Activated T-cell treated with anti-CD3 and anti-CD28 coated beads, Interleukin-2, amount 50 U/mL, for 24 hours (primary cell): ENCODE measurements around the gene NDUFS8.
A peak's percentile ranks its signal among the peaks of the same experiment; 100 is the strongest.

Source experiments
- DNase-seq: peaks from one replicate; pipeline ENCODE4 v3.0.0-alpha.2; 2020
- H3K27ac Mint-ChIP-seq: 2 replicates; pipeline ENCODE4 v1.8.0; 2020; ENCODE audit warnings: mild to moderate bottlenecking, mixed read lengths
- H3K27me3 Mint-ChIP-seq: 2 replicates; pipeline ENCODE4 v1.8.0; 2020; ENCODE audit warnings: mixed read lengths
- H3K36me3 Mint-ChIP-seq: 2 replicates; pipeline ENCODE4 v1.8.0; 2020; ENCODE audit warnings: low read depth, mixed read lengths
- H3K4me1 Mint-ChIP-seq: 2 replicates; pipeline ENCODE4 v1.8.0; 2020; ENCODE audit warnings: low read depth, mixed read lengths
- H3K4me3 Mint-ChIP-seq: 2 replicates; pipeline ENCODE4 v1.8.0; 2020; ENCODE audit warnings: mild to moderate bottlenecking, moderate library complexity, mixed read lengths
- H3K9me3 Mint-ChIP-seq: 2 replicates; pipeline ENCODE4 v1.8.0; 2020; ENCODE audit warnings: mixed read lengths

The NDUFS8 gene

GRCh38 chr11:67997475-67997921 is 33.0 kb upstream of the NDUFS8 start:
- H3K27ac Mint-ChIP-seq = no peak overlapping the region
- H3K4me3 Mint-ChIP-seq = no peak overlapping the region
- H3K9me3 Mint-ChIP-seq = no peaks in the 10 kb centered on the region
- no peak for DNase-seq
- H3K4me1 Mint-ChIP-seq = peaks cover 21% of the 10 kb centered on the region
- peaks cover 2% of the 10 kb centered on the region for H3K36me3 Mint-ChIP-seq
- no peaks in the 10 kb centered on the region for H3K27me3 Mint-ChIP-seq

GRCh38 chr11:67998150-67999045 is 32.1 kb upstream of the NDUFS8 start:
- no peak overlapping the region for H3K4me3 Mint-ChIP-seq
- peaks cover 27% of the 10 kb centered on the region for H3K4me1 Mint-ChIP-seq
- H3K27ac Mint-ChIP-seq = no peak overlapping the region
- no peaks in the 10 kb centered on the region for H3K27me3 Mint-ChIP-seq
- H3K9me3 Mint-ChIP-seq = no peaks in the 10 kb centered on the region
- DNase-seq = no peak
- peaks cover 4% of the 10 kb centered on the region for H3K36me3 Mint-ChIP-seq

GRCh38 chr11:67999201-67999629 is 31.3 kb upstream of the NDUFS8 start:
- H3K4me3 Mint-ChIP-seq = no peak overlapping the region
- H3K36me3 Mint-ChIP-seq = peaks cover 4% of the 10 kb centered on the region
- no peaks in the 10 kb centered on the region for H3K27me3 Mint-ChIP-seq
- H3K9me3 Mint-ChIP-seq = no peaks in the 10 kb centered on the region
- H3K4me1 Mint-ChIP-seq = peaks cover 25% of the 10 kb centered on the region
- DNase-seq = no peak
- no peak overlapping the region for H3K27ac Mint-ChIP-seq

- Mint-ChIP-seq H3K27me3 (no peaks in the 10 kb centered on the region), H3K27ac (no peak overlapping the region), H3K4me3 (no peak overlapping the region), H3K4me1 (peaks cover 26% of the 10 kb centered on the region), H3K36me3 (peaks cover 4% of the 10 kb centered on the region), H3K9me3 (no peaks in the 10 kb centered on the region)
- DNase-seq = no peak
These were observed 30.8 kb upstream of the NDUFS8 start for GRCh38 chr11:67999704-68000103.

- no peak for DNase-seq
- Mint-ChIP-seq H3K36me3 (peaks cover 2% of the 10 kb centered on the region), H3K27me3 (no peaks in the 10 kb centered on the region), H3K27ac (peak overlapping the region; percentile 29), H3K4me3 (peak overlapping the region; percentile 70), H3K4me1 (peaks cover 21% of the 10 kb centered on the region), H3K9me3 (no peaks in the 10 kb centered on the region)
These were observed 27.9 kb upstream of the NDUFS8 start for GRCh38 chr11:68002575-68002937.

- Mint-ChIP-seq H3K4me1 (peaks cover 18% of the 10 kb centered on the region), H3K9me3 (no peaks in the 10 kb centered on the region), H3K27me3 (no peaks in the 10 kb centered on the region), H3K27ac (no peak overlapping the region), H3K4me3 (peak overlapping the region; percentile 70), H3K36me3 (peaks cover 2% of the 10 kb centered on the region)
- peak; percentile 43 for DNase-seq
These were observed 27.3 kb upstream of the NDUFS8 start for GRCh38 chr11:68002938-68003845.

GRCh38 chr11:68003846-68004550 is 26.5 kb upstream of the NDUFS8 start, which contains the start of gene UNC93B1:
TSS of gene UNC93B1 (minus strand) at chr11:68004097. CDS start at chr11:68004043, 54 bp downstream.
- Mint-ChIP-seq H3K27me3 (no peaks in the 10 kb centered on the region), H3K27ac (peak within 1 kb of the TSS; percentile 75), H3K4me1 (peaks cover 15% of the 10 kb centered on the region)

GRCh38 chr11:68004551-68005335 is 25.7 kb upstream of the NDUFS8 start:
- peak overlapping the region; percentile 78 for H3K4me3 Mint-ChIP-seq
- peaks cover 19% of the 10 kb centered on the region for H3K4me1 Mint-ChIP-seq
- H3K36me3 Mint-ChIP-seq = peaks cover 2% of the 10 kb centered on the region
- H3K9me3 Mint-ChIP-seq = no peaks in the 10 kb centered on the region
- peak overlapping the region; percentile 66 for H3K27ac Mint-ChIP-seq
- no peaks in the 10 kb centered on the region for H3K27me3 Mint-ChIP-seq
- DNase-seq = no peak

More at GRCh38 chr11:68003846-68004550, 26.5 kb upstream of the NDUFS8 start, which contains the start of gene UNC93B1:
- Mint-ChIP-seq H3K4me3 (peak within 1 kb of the TSS; percentile 78), H3K36me3 (peaks cover 2% of the 10 kb centered on the region), H3K9me3 (no peaks in the 10 kb centered on the region)
- peak; percentile 89 for DNase-seq

- H3K9me3 Mint-ChIP-seq = no peaks in the 10 kb centered on the region
- DNase-seq = no peak
- H3K27me3 Mint-ChIP-seq = no peaks in the 10 kb centered on the region
- peaks cover 2% of the 10 kb centered on the region for H3K36me3 Mint-ChIP-seq
- peaks cover 19% of the 10 kb centered on the region for H3K4me1 Mint-ChIP-seq
- no peak overlapping the region for H3K4me3 Mint-ChIP-seq
- H3K27ac Mint-ChIP-seq = no peak overlapping the region
These were observed 23.8 kb upstream of the NDUFS8 start for GRCh38 chr11:68006606-68007166.

- Mint-ChIP-seq H3K4me3 (no peak overlapping the region), H3K9me3 (no peaks in the 10 kb centered on the region), H3K27me3 (no peaks in the 10 kb centered on the region), H3K36me3 (no peaks in the 10 kb centered on the region), H3K4me1 (peaks cover 16% of the 10 kb centered on the region), H3K27ac (no peak overlapping the region)
- DNase-seq = no peak
These were observed 22.7 kb upstream of the NDUFS8 start for GRCh38 chr11:68007498-68008380.

GRCh38 chr11:68008381-68009337 is 21.8 kb upstream of the NDUFS8 start:
- no peak overlapping the region for H3K27ac Mint-ChIP-seq
- H3K36me3 Mint-ChIP-seq = no peaks in the 10 kb centered on the region
- no peaks in the 10 kb centered on the region for H3K27me3 Mint-ChIP-seq
- H3K9me3 Mint-ChIP-seq = no peaks in the 10 kb centered on the region
- DNase-seq = no peak
- no peak overlapping the region for H3K4me3 Mint-ChIP-seq
- H3K4me1 Mint-ChIP-seq = peaks cover 13% of the 10 kb centered on the region
